ENCODE data around the gene SHROOM4. TPM values are rescaled to one million over a fixed set of nuclear protein-coding genes. Genes with fewer than 3 reads are reported as not detected.

SHROOM4 gene
- total RNA-seq, 4 donors from 2014 or later, result 2.3 to 7.1 (median 3.2) TPM

GRCh38 chrX:50638123-50638522, 175.9 kb downstream of the SHROOM4 start:
- no peaks in the 10 kb centered on the region for H3K27me3 ChIP-seq
- H3K27ac ChIP-seq, result no peak overlapping the region
- no peaks in the 10 kb centered on the region for H3K36me3 ChIP-seq
- no peak for TF ChIP-seq POLR2A (IDR thresholded peaks at IDR 0.05)
- TF ChIP-seq CTCF (IDR thresholded peaks at IDR 0.05), result no peak
- TF ChIP-seq EP300 (IDR thresholded peaks at IDR 0.05; ENCODE audit: low read depth), result no peak
- no peak for TF ChIP-seq POLR2AphosphoS5 (IDR thresholded peaks at IDR 0.05)
- in situ Hi-C loops (cut with MboI; ENCODE audit: low pct_ligation_motif_present in 1 of 4, low pct_unique_long_range_greater_than_20kb in 1 of 4, low sequenced_read_pairs in 3 of 4) (no loop called here), intact Hi-C loops (cut with DNase I; ENCODE audit: low total_unique reads) (no loop called here)
- H3K9me3 ChIP-seq, result no peaks in the 10 kb centered on the region
- no peak for DNase-seq
- H3K4me3 ChIP-seq, result no peak overlapping the region
- WGBS, 2 donors (ENCODE audit: low coverage in 1 of 2), result 73% methylated on average over 3 of the region's 3 CpGs; no CpG with 5 or more reads in 1 of the 2 donors
- no peaks in the 10 kb centered on the region for H3K4me1 ChIP-seq

GRCh38 chrX:50635817-50636365, 178.1 kb downstream of the SHROOM4 start:
- Histone ChIP-seq H3K27ac (no peak overlapping the region), H3K9me3 (no peaks in the 10 kb centered on the region), H3K4me3 (no peak overlapping the region), H3K36me3 (no peaks in the 10 kb centered on the region), H3K4me1 (no peaks in the 10 kb centered on the region), H3K27me3 (no peaks in the 10 kb centered on the region)
- WGBS, 2 donors (ENCODE audit: low coverage in 1 of 2), result 65% methylated on average over 4 of the region's 4 CpGs; no CpG with 5 or more reads in 1 of the 2 donors
- DNase-seq, result no peak
- intact Hi-C loops (cut with DNase I; ENCODE audit: low total_unique reads), result no loop called here
- TF ChIP-seq EP300 (IDR thresholded peaks at IDR 0.05; ENCODE audit: low read depth) (no peak), POLR2AphosphoS5 (IDR thresholded peaks at IDR 0.05) (no peak), POLR2A (IDR thresholded peaks at IDR 0.05) (no peak), CTCF (IDR thresholded peaks at IDR 0.05) (no peak)
- in situ Hi-C loops (cut with MboI; ENCODE audit: low pct_ligation_motif_present in 1 of 4, low pct_unique_long_range_greater_than_20kb in 1 of 4, low sequenced_read_pairs in 3 of 4), result no loop called here

- 91% methylated on average over 8 of the region's 9 CpGs; no CpG with 5 or more reads in 1 of the 2 donors for WGBS, 2 donors (ENCODE audit: low coverage in 1 of 2)
- Histone ChIP-seq H3K9me3 (no peaks in the 10 kb centered on the region), H3K4me3 (no peak overlapping the region), H3K4me1 (no peaks in the 10 kb centered on the region), H3K27me3 (no peaks in the 10 kb centered on the region), H3K27ac (no peak overlapping the region), H3K36me3 (no peaks in the 10 kb centered on the region)
- in situ Hi-C loops (cut with MboI; ENCODE audit: low pct_ligation_motif_present in 1 of 4, low pct_unique_long_range_greater_than_20kb in 1 of 4, low sequenced_read_pairs in 3 of 4) (no loop called here), intact Hi-C loops (cut with DNase I; ENCODE audit: low total_unique reads) (no loop called here)
- DNase-seq, result no peak
- TF ChIP-seq EP300 (IDR thresholded peaks at IDR 0.05; ENCODE audit: low read depth) (no peak), POLR2A (IDR thresholded peaks at IDR 0.05) (no peak), POLR2AphosphoS5 (IDR thresholded peaks at IDR 0.05) (no peak)
These were observed 178.8 kb downstream of the SHROOM4 start for GRCh38 chrX:50635162-50635561.

GRCh38 chrX:50629774-50630173, 184.2 kb downstream of the SHROOM4 start:
- H3K4me3 ChIP-seq, result no peak overlapping the region

More at GRCh38 chrX:50629774-50630173, 184.2 kb downstream of the SHROOM4 start:
- in situ Hi-C loops (cut with MboI; ENCODE audit: low pct_ligation_motif_present in 1 of 4, low pct_unique_long_range_greater_than_20kb in 1 of 4, low sequenced_read_pairs in 3 of 4) (no loop called here), intact Hi-C loops (cut with DNase I; ENCODE audit: low total_unique reads) (no loop called here)
- DNase-seq, result no peak
- 61% methylated on average over 6 of the region's 6 CpGs; no CpG with 5 or more reads in 1 of the 2 donors for WGBS, 2 donors (ENCODE audit: low coverage in 1 of 2)
- TF ChIP-seq EP300 (IDR thresholded peaks at IDR 0.05; ENCODE audit: low read depth) (no peak), POLR2AphosphoS5 (IDR thresholded peaks at IDR 0.05) (no peak), CTCF (IDR thresholded peaks at IDR 0.05) (no peak), POLR2A (IDR thresholded peaks at IDR 0.05) (no peak)
- Histone ChIP-seq H3K4me1 (no peaks in the 10 kb centered on the region), H3K36me3 (no peaks in the 10 kb centered on the region), H3K27ac (no peak overlapping the region), H3K9me3 (no peaks in the 10 kb centered on the region), H3K27me3 (no peaks in the 10 kb centered on the region)
